Measurements from ENCODE around the gene ASCC1. TPM values are rescaled to one million over a fixed set of nuclear protein-coding genes. Genes with fewer than 3 reads are reported as not detected.

The ASCC1 gene
- total RNA-seq, 1 experiment from 2014 or later, result 51.3 TPM

DNA sequence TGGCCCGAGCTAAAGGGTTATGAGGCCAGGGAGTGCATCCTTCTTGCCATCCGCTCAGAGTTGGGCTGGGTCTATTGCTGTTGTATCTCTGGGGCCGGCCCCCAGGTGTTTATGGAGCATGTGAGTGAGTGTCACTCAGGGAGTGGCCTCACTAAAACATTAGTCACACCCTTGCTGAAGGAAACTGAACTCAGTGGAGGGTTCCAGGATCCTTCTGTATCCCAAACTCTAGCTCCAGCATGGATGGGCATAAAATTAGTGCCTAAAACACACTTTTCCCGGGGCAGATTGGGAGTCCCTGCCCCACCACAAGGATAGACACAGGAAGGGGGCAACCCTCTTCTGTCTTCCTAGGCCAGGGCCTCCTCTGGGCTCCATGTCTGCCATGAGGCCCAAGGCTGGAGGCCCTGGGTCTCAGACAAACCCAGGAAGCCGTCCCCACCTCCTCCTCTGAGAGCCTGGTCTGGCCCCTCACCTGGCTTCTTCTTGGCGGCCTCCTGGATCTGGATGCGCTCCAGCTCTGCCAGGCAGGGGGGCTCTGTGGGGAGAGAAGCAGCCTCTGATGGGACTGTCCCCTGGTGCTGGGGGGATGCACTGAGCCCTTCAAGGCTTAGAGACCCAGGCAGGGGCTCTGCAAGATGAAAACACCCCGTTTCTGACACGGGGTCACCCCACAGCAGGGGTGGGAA is 152.2 kb downstream of the ASCC1 start:
- no peak for DNase-seq
- TF ChIP-seq, protein P1, sequence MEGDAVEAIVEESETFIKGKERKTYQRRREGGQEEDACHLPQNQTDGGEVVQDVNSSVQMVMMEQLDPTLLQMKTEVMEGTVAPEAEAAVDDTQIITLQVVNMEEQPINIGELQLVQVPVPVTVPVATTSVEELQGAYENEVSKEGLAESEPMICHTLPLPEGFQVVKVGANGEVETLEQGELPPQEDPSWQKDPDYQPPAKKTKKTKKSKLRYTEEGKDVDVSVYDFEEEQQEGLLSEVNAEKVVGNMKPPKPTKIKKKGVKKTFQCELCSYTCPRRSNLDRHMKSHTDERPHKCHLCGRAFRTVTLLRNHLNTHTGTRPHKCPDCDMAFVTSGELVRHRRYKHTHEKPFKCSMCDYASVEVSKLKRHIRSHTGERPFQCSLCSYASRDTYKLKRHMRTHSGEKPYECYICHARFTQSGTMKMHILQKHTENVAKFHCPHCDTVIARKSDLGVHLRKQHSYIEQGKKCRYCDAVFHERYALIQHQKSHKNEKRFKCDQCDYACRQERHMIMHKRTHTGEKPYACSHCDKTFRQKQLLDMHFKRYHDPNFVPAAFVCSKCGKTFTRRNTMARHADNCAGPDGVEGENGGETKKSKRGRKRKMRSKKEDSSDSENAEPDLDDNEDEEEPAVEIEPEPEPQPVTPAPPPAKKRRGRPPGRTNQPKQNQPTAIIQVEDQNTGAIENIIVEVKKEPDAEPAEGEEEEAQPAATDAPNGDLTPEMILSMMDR (IDR thresholded peaks at IDR 0.05; ENCODE audit: unreplicated experiment), result no peak
- BruUV-seq (replicated peaks), result no TSS peak
- H3K4me1 Mint-ChIP-seq (ENCODE audit: low read depth, unreplicated experiment), result peaks cover 10% of the 10 kb centered on the region
- peak overlapping the region; percentile 60 for H3K27ac Mint-ChIP-seq (ENCODE audit: unreplicated experiment)
- CTCF ChIA-PET, result interaction anchor here (0.5 kb wide), 1 partner anchor 176 kb away, joined by 3 read pairs; no protein-coding TSS in a partner anchor
- no peak overlapping the region for H3K4me3 Mint-ChIP-seq (ENCODE audit: low read depth, unreplicated experiment)
- H3K36me3 Mint-ChIP-seq (ENCODE audit: insufficient read depth, unreplicated experiment), result peaks cover 16% of the 10 kb centered on the region
- H3K27me3 Mint-ChIP-seq (ENCODE audit: unreplicated experiment), result no peaks in the 10 kb centered on the region
- H3K9me3 Mint-ChIP-seq (ENCODE audit: low read depth, unreplicated experiment), result no peaks in the 10 kb centered on the region
- intact Hi-C loops (cut with micrococcal nuclease; ENCODE audit: unreplicated experiment), result no loop called here

DNA sequence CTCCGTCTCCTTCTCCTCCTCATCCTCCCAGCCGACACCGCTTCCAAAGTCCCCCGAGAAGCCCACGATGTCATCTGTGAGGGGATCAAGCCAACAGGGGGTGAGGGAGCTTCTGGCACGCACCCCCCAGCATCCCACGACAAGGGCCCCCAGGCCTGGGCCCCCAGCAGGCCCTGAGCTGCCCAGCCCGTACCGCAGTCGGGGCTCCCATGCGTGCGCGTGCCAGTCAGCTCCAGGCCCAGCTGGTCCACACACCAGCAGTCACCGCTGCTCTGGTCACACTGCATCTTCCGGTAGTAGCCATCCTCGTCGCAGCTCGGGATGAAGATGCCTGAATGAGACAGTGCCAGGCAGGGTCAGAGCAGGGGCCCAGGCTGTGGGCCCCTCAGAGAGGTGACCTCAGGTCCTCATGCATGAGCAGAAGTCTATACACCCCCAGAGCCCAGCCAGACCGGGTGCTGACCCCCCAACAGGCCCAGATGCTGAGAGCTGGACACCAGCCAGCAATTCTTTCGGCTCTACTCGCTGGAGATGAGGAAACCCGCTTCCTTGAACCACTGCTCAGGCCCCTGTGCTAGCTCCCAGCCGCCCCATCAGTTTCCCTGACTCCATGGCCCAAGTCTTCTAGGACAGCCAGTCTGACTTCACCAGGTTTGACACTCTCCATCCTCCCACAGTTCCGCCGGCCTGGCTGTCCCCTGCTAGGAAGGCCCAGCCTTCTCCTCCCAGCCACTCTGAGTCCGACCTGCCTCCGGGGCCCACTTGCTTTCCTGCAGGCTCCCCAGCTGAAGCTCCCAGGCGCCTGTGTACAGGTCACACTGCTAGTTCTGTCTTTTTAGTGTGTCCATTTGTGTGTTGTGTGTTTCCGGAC is 153.0 kb downstream of the ASCC1 start:
- intact Hi-C loops (cut with micrococcal nuclease; ENCODE audit: unreplicated experiment), result no loop called here
- no peak for DNase-seq
- Mint-ChIP-seq H3K9me3 (ENCODE audit: low read depth, unreplicated experiment) (no peaks in the 10 kb centered on the region), H3K36me3 (ENCODE audit: insufficient read depth, unreplicated experiment) (peaks cover 16% of the 10 kb centered on the region), H3K4me1 (ENCODE audit: low read depth, unreplicated experiment) (peaks cover 10% of the 10 kb centered on the region), H3K27ac (ENCODE audit: unreplicated experiment) (peak overlapping the region; percentile 60), H3K27me3 (ENCODE audit: unreplicated experiment) (no peaks in the 10 kb centered on the region), H3K4me3 (ENCODE audit: low read depth, unreplicated experiment) (no peak overlapping the region)
- CTCF ChIA-PET, result interaction anchor here (0.5 to 1.6 kb wide), 3 partner anchors 10 to 1344 kb away, joined by 3 to 4 read pairs (median 3); no protein-coding TSS in a partner anchor
- no TSS peak for BruUV-seq (replicated peaks)
- TF ChIP-seq, protein P1 (IDR thresholded peaks at IDR 0.05; ENCODE audit: unreplicated experiment), result no peak

DNA sequence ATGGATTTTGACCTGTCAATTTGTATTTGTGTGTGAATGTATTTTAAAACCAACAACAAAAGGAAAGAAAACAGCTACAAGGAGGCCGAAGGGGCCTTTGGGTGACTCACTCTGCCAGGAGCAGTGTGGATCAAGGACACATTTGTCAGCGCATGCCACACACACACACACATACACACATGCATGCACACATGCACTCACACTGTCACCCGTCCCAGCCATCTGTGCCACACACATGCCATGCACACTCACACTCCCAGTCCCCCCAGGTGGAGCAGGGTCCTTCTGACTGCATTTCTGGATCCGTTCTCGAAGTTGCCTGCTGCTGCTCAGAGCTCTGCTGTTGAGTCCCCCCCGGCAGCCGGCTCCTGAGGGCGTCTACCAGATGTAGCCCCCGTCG is 153.7 kb downstream of the ASCC1 start:
- H3K27ac Mint-ChIP-seq (ENCODE audit: unreplicated experiment), result no peak overlapping the region
- H3K9me3 Mint-ChIP-seq (ENCODE audit: low read depth, unreplicated experiment), result no peaks in the 10 kb centered on the region
- intact Hi-C loops (cut with micrococcal nuclease; ENCODE audit: unreplicated experiment), result no loop called here
- no TSS peak for BruUV-seq (replicated peaks)
- H3K27me3 Mint-ChIP-seq (ENCODE audit: unreplicated experiment), result no peaks in the 10 kb centered on the region
- no peak for DNase-seq
- peaks cover 10% of the 10 kb centered on the region for H3K4me1 Mint-ChIP-seq (ENCODE audit: low read depth, unreplicated experiment)
- CTCF ChIA-PET, result interaction anchor here (0.6 to 1.6 kb wide), 4 partner anchors 9 to 1343 kb away, joined by 3 to 4 read pairs (median 4); no protein-coding TSS in a partner anchor
- no peak overlapping the region for H3K4me3 Mint-ChIP-seq (ENCODE audit: low read depth, unreplicated experiment)
- H3K36me3 Mint-ChIP-seq (ENCODE audit: insufficient read depth, unreplicated experiment), result peaks cover 16% of the 10 kb centered on the region
- TF ChIP-seq, protein P1 (IDR thresholded peaks at IDR 0.05; ENCODE audit: unreplicated experiment), result no peak

DNA sequence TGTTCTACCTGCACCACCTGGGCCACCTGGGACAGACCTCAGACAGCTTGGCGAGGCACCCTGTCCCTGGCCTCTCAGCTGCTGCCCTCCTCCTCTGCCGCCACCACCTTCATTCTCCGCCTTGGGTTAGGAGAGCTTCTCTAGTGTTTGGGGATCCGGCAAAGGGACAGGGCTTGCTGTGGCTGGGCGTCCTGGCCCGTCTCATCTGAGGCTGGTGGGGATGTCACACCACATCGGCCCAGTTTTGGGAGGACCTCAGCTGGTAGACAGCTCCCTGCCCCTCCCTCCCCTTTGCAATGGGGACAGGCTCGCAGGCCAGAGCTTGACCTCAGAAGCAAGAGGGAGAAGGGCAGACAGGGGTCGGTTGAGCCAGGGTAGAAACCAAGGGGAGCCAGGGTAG is 154.1 kb downstream of the ASCC1 start:
- Mint-ChIP-seq H3K27ac (ENCODE audit: unreplicated experiment) (no peak overlapping the region), H3K9me3 (ENCODE audit: low read depth, unreplicated experiment) (no peaks in the 10 kb centered on the region), H3K4me3 (ENCODE audit: low read depth, unreplicated experiment) (no peak overlapping the region), H3K36me3 (ENCODE audit: insufficient read depth, unreplicated experiment) (peaks cover 16% of the 10 kb centered on the region), H3K4me1 (ENCODE audit: low read depth, unreplicated experiment) (peaks cover 10% of the 10 kb centered on the region), H3K27me3 (ENCODE audit: unreplicated experiment) (no peaks in the 10 kb centered on the region)
- CTCF ChIA-PET, result interaction anchor here (1.0 to 1.6 kb wide), 5 partner anchors 9 to 270 kb away, joined by 3 to 4 read pairs (median 3); no protein-coding TSS in a partner anchor
- DNase-seq, result no peak
- intact Hi-C loops (cut with micrococcal nuclease; ENCODE audit: unreplicated experiment), result no loop called here
- BruUV-seq (replicated peaks), result no TSS peak
- TF ChIP-seq, protein P1 (IDR thresholded peaks at IDR 0.05; ENCODE audit: unreplicated experiment), result no peak
